ENCODE results near the gene ADGRE1.

- TF ChIP-seq CTCF (IDR thresholded peaks at IDR 0.05) (no peak), ZFX (IDR thresholded peaks at IDR 0.05; ENCODE audit: borderline replicate concordance) (no peak)
These were observed 32.6 kb upstream of the ADGRE1 start for GRCh38 chr19:6854758-6855157.
